C4-2B (cell line): ENCODE results near the gene DDX1.

Experiments
- CTCF ChIP-seq: fragments of 450-650 bp; conservative IDR thresholded peaks from 2 replicates; pipeline ENCODE4 v1.5.1; 2017; ENCODE audit warnings: mild to moderate bottlenecking
- ZFX ChIP-seq: fragments of 450-650 bp; IDR thresholded peaks from 2 replicates; pipeline ENCODE4 v1.6.1; 2017

DNA sequence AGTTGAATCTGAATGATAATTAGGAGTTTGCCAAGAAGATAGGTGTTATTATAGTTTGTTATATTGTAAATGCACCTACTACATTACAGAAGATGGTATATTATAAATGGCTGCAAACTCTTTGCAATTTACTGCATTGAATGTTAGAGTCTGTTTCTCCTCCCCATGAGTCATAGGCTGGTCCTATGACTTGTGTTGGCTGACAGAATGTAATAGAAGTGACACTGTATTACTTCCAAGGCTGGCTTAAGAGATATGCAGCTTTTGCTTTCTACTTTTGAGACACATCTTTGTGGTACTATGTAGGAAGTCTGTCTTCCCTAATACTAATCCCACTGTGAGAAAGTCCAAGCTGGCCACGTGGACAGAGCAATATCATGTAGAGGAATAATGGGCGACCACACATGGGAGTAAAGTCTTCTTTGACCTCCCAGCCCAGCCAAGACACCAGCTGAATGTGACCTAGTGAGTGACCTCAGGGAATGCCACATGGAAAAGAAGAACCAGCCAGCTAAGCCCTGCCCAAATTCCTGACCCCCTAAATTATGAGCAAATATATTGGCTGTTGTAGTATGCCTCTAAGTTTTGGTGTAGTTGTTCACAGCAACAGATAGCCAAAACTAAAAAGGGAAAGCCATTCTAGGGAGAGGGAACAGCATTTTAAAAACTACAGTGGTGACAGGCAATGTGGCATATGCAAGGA is 6.8 kb upstream of the DDX1 start:
- TF ChIP-seq CTCF = no peak
- no peak for TF ChIP-seq ZFX
